ENCODE measurements around the gene SEPSECS. TPM values are rescaled to one million over a fixed set of nuclear protein-coding genes. Genes with fewer than 3 reads are reported as not detected.

SEPSECS gene
- total RNA-seq, 4 donors from 2014 or later, result 3.3 to 9.0 (median 7.1) TPM

DNA sequence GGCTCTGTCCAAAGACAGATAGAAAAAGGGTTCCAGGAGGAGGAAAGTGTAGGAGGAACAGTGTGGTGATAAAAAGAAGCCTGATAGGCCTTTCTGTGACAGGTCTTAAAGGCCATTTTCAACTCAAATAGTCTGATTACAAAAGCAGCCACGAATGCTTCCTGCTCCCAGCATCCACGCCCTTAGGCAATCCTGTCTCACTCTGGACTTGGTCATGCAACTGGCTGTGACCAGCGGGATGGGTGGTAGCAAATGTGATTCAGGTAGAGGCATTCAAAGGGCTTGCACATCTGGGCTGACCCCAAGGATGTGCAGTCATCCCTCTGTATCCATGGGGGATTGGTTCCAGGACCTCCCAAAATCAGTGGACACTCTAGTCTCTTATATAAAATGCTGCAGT, 14.4 kb upstream of the SEPSECS start:
- Histone ChIP-seq H3K9me3 (no peaks in the 10 kb centered on the region), H3K36me3 (peaks cover 0 to 3% of the 10 kb centered on the region in 2 donors), H3K4me1 (peaks cover 0 to 20% (median 2%) of the 10 kb centered on the region in 3 donors), H3K4me3 (no peak overlapping the region), H3K27ac (peak overlapping the region in 1 of 4 donors; percentile 51), H3K27me3 (no peaks in the 10 kb centered on the region)
- no peak for ATAC-seq
- TF ChIP-seq EP300 (IDR thresholded peaks at IDR 0.05), result no peak
- TF ChIP-seq POLR2AphosphoS5 (IDR thresholded peaks at IDR 0.05), result no peak
- TF ChIP-seq, protein P1, sequence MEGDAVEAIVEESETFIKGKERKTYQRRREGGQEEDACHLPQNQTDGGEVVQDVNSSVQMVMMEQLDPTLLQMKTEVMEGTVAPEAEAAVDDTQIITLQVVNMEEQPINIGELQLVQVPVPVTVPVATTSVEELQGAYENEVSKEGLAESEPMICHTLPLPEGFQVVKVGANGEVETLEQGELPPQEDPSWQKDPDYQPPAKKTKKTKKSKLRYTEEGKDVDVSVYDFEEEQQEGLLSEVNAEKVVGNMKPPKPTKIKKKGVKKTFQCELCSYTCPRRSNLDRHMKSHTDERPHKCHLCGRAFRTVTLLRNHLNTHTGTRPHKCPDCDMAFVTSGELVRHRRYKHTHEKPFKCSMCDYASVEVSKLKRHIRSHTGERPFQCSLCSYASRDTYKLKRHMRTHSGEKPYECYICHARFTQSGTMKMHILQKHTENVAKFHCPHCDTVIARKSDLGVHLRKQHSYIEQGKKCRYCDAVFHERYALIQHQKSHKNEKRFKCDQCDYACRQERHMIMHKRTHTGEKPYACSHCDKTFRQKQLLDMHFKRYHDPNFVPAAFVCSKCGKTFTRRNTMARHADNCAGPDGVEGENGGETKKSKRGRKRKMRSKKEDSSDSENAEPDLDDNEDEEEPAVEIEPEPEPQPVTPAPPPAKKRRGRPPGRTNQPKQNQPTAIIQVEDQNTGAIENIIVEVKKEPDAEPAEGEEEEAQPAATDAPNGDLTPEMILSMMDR (IDR thresholded peaks at IDR 0.05), result no peak
- no peak for TF ChIP-seq POLR2A (IDR thresholded peaks at IDR 0.05)
- 77% methylated on average over 3 of the region's 3 CpGs; no CpG with 5 or more reads in 1 of the 2 donors for WGBS, 2 donors (ENCODE audit: low coverage in 1 of 2)

GRCh38 chr4:25172961-25173915, 13.0 kb upstream of the SEPSECS start:
- Histone ChIP-seq H3K27ac (peak overlapping the region in 3 of 4 donors; percentile 25 to 51 (median 25)), H3K36me3 (peaks cover 0 to 3% of the 10 kb centered on the region in 2 donors), H3K4me3 (no peak overlapping the region), H3K27me3 (no peaks in the 10 kb centered on the region), H3K4me1 (peaks cover 0 to 20% (median 2%) of the 10 kb centered on the region in 3 donors), H3K9me3 (no peaks in the 10 kb centered on the region)
- no peak for TF ChIP-seq POLR2A (IDR thresholded peaks at IDR 0.05)
- peak; percentile 80 for TF ChIP-seq POLR2AphosphoS5 (IDR thresholded peaks at IDR 0.05)
- no peak for TF ChIP-seq EP300 (IDR thresholded peaks at IDR 0.05)
- 27 to 44% methylated on average over 3 of the region's 3 CpGs for WGBS, 2 donors (ENCODE audit: low coverage in 1 of 2)
- ATAC-seq, result peak; percentile 95

DNA sequence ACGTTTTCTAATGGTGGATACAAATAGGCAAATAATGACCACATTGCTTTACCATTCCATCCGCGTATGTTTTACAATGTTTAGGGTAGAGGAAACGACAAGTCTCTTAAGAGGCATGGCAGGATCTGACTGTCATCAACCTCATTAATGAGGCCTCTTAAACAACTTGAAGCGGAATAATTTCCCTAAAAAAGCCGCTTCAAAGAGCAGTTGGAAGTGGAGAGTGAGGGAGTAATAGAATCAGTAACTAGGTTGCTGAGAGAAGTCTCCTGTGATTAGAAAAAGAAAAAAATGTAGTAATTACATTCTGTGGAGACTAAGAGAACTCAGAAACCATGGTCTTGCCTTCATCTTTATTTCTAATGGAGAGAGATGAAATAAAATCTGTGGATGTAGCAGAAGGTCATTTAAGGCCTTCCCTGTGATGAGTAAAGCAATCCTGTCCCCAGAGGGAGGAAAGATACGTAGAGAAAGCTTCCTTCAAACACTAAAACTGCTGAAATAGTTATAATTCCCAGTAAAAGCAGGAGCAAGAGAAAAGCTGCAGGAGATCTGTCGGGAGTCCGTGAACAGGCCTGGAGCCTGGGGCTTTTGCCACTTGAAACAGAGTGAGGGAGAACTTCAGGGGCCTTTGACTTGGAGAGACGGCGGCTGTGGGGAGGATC, 11.1 kb upstream of the SEPSECS start:
- 79 to 90% methylated on average over 11 of the region's 11 CpGs for WGBS, 2 donors (ENCODE audit: low coverage in 1 of 2)
- no peaks in the 10 kb centered on the region for H3K27me3 ChIP-seq
- H3K36me3 ChIP-seq, result peaks cover 0 to 3% of the 10 kb centered on the region in 2 donors
- peaks cover 0 to 20% (median 2%) of the 10 kb centered on the region in 3 donors for H3K4me1 ChIP-seq
- no peak overlapping the region for H3K27ac ChIP-seq
- TF ChIP-seq POLR2A (IDR thresholded peaks at IDR 0.05) (no peak), POLR2AphosphoS5 (IDR thresholded peaks at IDR 0.05) (no peak), EP300 (IDR thresholded peaks at IDR 0.05) (no peak)
- TF ChIP-seq, protein P1 (IDR thresholded peaks at IDR 0.05), result no peak
- no peak for ATAC-seq
- H3K4me3 ChIP-seq, result no peak overlapping the region
- no peaks in the 10 kb centered on the region for H3K9me3 ChIP-seq

GRCh38 chr4:25169446-25169845, 9.2 kb upstream of the SEPSECS start:
- H3K4me1 ChIP-seq, result peaks cover 0 to 19% (median 2%) of the 10 kb centered on the region in 3 donors
- no peak overlapping the region for H3K27ac ChIP-seq
- TF ChIP-seq POLR2AphosphoS5 (IDR thresholded peaks at IDR 0.05) (no peak), POLR2A (IDR thresholded peaks at IDR 0.05) (no peak), EP300 (IDR thresholded peaks at IDR 0.05) (no peak)
- TF ChIP-seq, protein P1 (IDR thresholded peaks at IDR 0.05), result no peak
- no peaks in the 10 kb centered on the region for H3K36me3 ChIP-seq
- H3K27me3 ChIP-seq, result no peaks in the 10 kb centered on the region
- no peak overlapping the region for H3K4me3 ChIP-seq
- H3K9me3 ChIP-seq, result no peaks in the 10 kb centered on the region
- no peak for ATAC-seq

DNA sequence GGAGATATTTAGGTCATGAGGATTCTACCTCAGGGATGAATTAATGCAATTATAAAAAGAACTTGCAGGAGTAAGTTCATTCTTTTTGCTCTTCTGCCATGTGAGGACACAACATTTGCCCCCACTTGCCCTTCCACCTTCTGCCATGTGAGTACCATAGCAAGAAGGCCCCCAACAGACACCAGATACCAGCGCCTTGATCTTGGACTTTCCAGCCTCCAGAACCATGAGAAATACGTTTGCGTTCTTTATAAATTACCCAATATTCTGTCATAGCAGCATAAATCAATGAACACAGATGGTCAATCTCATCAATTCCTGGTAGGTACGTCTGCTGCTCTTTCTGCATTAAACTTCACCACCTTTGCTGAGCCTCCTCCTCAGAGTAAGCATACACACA, 5.7 kb upstream of the SEPSECS start:
- Histone ChIP-seq H3K9me3 (no peaks in the 10 kb centered on the region), H3K36me3 (no peaks in the 10 kb centered on the region), H3K27me3 (no peaks in the 10 kb centered on the region), H3K4me1 (peaks cover 3 to 20% (median 6%) of the 10 kb centered on the region in 3 donors), H3K4me3 (no peak overlapping the region), H3K27ac (no peak overlapping the region)
- TF ChIP-seq, protein P1 (IDR thresholded peaks at IDR 0.05), result no peak
- TF ChIP-seq EP300 (IDR thresholded peaks at IDR 0.05) (no peak), POLR2AphosphoS5 (IDR thresholded peaks at IDR 0.05) (no peak), POLR2A (IDR thresholded peaks at IDR 0.05) (no peak)
- no peak for ATAC-seq
- 98% methylated on average over 4 of the region's 4 CpGs for WGBS, 2 donors (ENCODE audit: low coverage in 1 of 2)
